K562 (cell line): ENCODE results near the gene VWF. TPM values are rescaled to one million over a fixed set of nuclear protein-coding genes. Genes with fewer than 3 reads are reported as not detected.

Experiments
- ATAC-seq: fragments of 200-7000 bp; cut with Tn5 transposase; 3 replicates; pipeline ENCODE4 v1.9.1; 2020; ENCODE audit warnings: moderate library complexity
- BruUV-seq: library from RNA; stranded (reverse); fragments of 400-500 nt; replicated peaks from 2 replicates; lab custom pipeline; 2021; lab: Mats Ljungman, UMichigan
- CTCF ChIA-PET: fragments of 300-600 bp; formaldehyde crosslinking; extraction: SDS; loops from one replicate; lab custom pipeline; 2021; ENCODE audit warnings: low intra/inter-chr PET ratio; lab: Yijun Ruan, JAX
- POLR2A ChIA-PET: fragments of 300-600, 350-650 bp; sonication (Branson Sonifier 250); formaldehyde crosslinking; extraction: SDS; loops from one replicate; lab custom pipeline; 2021; ENCODE audit warnings: antibody characterized with exemption, inconsistent platforms; lab: Yijun Ruan, JAX
- DNase-seq, 4 experiments: peaks; one replicate each; pipeline versions ENCODE4 v3.0.0 to v3.0.0-alpha.2; 2011 to 2018; ENCODE audit warnings: low spot score in 3 of 4, mixed read lengths in 3 of 4; ENCODE audit errors: extremely low read depth in 1 of 4
- FAIRE-seq: peaks from 2 replicates; lab custom pipeline; 2011; peaks lifted over from hg19 to GRCh38; lab: Jason Lieb, UNC
- H2AFZ ChIP-seq: 2 replicates; pipeline ENCODE4 v1.6.0; 2011; ENCODE audit warnings: low read depth, low read length, control low read depth, inconsistent platforms
- H3K27ac ChIP-seq: fragments of 200-600 bp; 3 replicates; pipeline ENCODE4 v1.8.0; 2011; ENCODE audit warnings: low read depth, mild to moderate bottlenecking, control low read depth, inconsistent platforms, low read length, moderate library complexity, mixed read lengths; ENCODE audit errors: extremely low read depth
- H3K27me3 ChIP-seq, 2 experiments: fragments of 300-600 bp in 1 of 2; 2 replicates in 1 of 2; 3 replicates in 1 of 2; pipeline versions ENCODE4 v1.6.0 to v1.8.0; 2011; ENCODE audit warnings: inconsistent platforms in 2 of 2, low read length in 2 of 2, mild to moderate bottlenecking in 1 of 2, mixed read lengths in 1 of 2, moderate library complexity in 1 of 2; ENCODE audit not compliant: control insufficient read depth in 2 of 2, insufficient read depth in 2 of 2
- H3K36me3 ChIP-seq: fragments of 300-600 bp; 3 replicates; pipeline ENCODE4 v1.8.0; 2011; ENCODE audit warnings: mild to moderate bottlenecking, low read length, inconsistent platforms; ENCODE audit not compliant: control insufficient read depth, insufficient read depth
- H3K4me1 ChIP-seq, 2 experiments: fragments of 200-600 bp in 1 of 2; replicated peaks in 1 of 2; 2 replicates in 1 of 2; 3 replicates in 1 of 2; pipeline versions ENCODE4 v1.5.1 to v1.8.0; 2011; ENCODE audit warnings: inconsistent platforms in 2 of 2, low read length in 2 of 2, mild to moderate bottlenecking in 1 of 2, mixed read lengths in 1 of 2, moderate library complexity in 1 of 2; ENCODE audit not compliant: control insufficient read depth in 2 of 2, insufficient read depth in 2 of 2
- H3K4me2 ChIP-seq: 2 replicates; pipeline ENCODE4 v1.6.1; 2011; ENCODE audit warnings: low read length, control low read depth, inconsistent platforms, mixed read lengths; ENCODE audit not compliant: insufficient read depth
- H3K4me3 ChIP-seq: fragments of 200-600 bp; sonication (generic), shearing (Covaris generic); 2 replicates; pipeline ENCODE4 v1.5.1; 2016; ENCODE audit warnings: control low read depth, inconsistent platforms
- H3K79me2 ChIP-seq: fragments of 200-600 bp; 3 replicates; pipeline ENCODE4 v1.8.0; 2011; ENCODE audit warnings: low read length, inconsistent platforms; ENCODE audit not compliant: control insufficient read depth, insufficient read depth
- H3K9ac ChIP-seq, 2 experiments: 2 replicates each; pipeline versions ENCODE4 v1.6.0 to v1.6.1; 2011; ENCODE audit warnings: low read depth in 2 of 2, low read length in 2 of 2, control low read depth in 1 of 2, inconsistent platforms in 1 of 2, mild to moderate bottlenecking in 1 of 2, mixed read lengths in 1 of 2; ENCODE audit not compliant: insufficient read depth in 1 of 2
- H3K9me1 ChIP-seq: one replicate; pipeline ENCODE4 v1.6.0; 2011; ENCODE audit warnings: inconsistent platforms, mild to moderate bottlenecking, low read length, moderate library complexity; ENCODE audit not compliant: control insufficient read depth, insufficient read depth
- H3K9me3 ChIP-seq: replicated peaks from 2 replicates; pipeline ENCODE4 v1.5.1; 2011; ENCODE audit warnings: low read depth, low read length, inconsistent platforms; ENCODE audit not compliant: control insufficient read depth, insufficient read depth
- H4K20me1 ChIP-seq: replicated peaks from 2 replicates; pipeline ENCODE4 v1.6.1; 2011; ENCODE audit warnings: low read length, inconsistent platforms, mixed read lengths; ENCODE audit not compliant: control insufficient read depth, insufficient read depth
- CBFB ChIP-seq: sonication (generic); formaldehyde crosslinking; IDR thresholded peaks from 2 replicates; pipeline ENCODE4 v1.4.0; 2020; ENCODE audit warnings: mild to moderate bottlenecking, missing genetic modification reagents
- EWSR1 ChIP-seq: fragments of 450-650 bp; IDR thresholded peaks from 2 replicates; pipeline ENCODE4 v1.6.1; 2018; ENCODE audit warnings: borderline replicate concordance, mild to moderate bottlenecking, low read depth, moderate library complexity; ENCODE audit not compliant: partially characterized antibody
- FOXM1 ChIP-seq, 2 experiments: fragments of 450-650 bp in 1 of 2; sonication (generic) in 1 of 2; formaldehyde crosslinking in 1 of 2; IDR thresholded peaks; 2 replicates each; pipeline versions ENCODE4 v1.6.1 to v1.9.0; 2017 to 2022; ENCODE audit warnings: low read depth in 2 of 2, mild to moderate bottlenecking in 2 of 2, missing genetic modification reagents in 1 of 2, moderate library complexity in 1 of 2
- KAT7 ChIP-seq: sonication (generic); formaldehyde crosslinking; IDR thresholded peaks from 2 replicates; pipeline ENCODE4 v1.8.0; 2022; ENCODE audit warnings: missing genetic modification reagents, mild to moderate bottlenecking, borderline replicate concordance
- MCM2 ChIP-seq: fragments of 450-650 bp; IDR thresholded peaks from 2 replicates; pipeline ENCODE4 v1.6.1; 2017; ENCODE audit warnings: low read depth, mild to moderate bottlenecking
- NEUROD1 ChIP-seq: fragments of 150-350 bp; IDR thresholded peaks from 2 replicates; pipeline ENCODE4 v1.6.1; 2014; ENCODE audit warnings: borderline replicate concordance, low read length, low read depth; ENCODE audit not compliant: partially characterized antibody
- POLR2AphosphoS2 ChIP-seq: IDR thresholded peaks from 2 replicates; pipeline ENCODE4 v1.6.1; 2012; ENCODE audit warnings: low read length, improper control_type of control experiment
- SMAD2 ChIP-seq: fragments of 150-350 bp; IDR thresholded peaks from 2 replicates; pipeline ENCODE4 v1.6.1; 2014; ENCODE audit warnings: low read depth, mild to moderate bottlenecking, low read length
- ZFP1 ChIP-seq: fragments of 450-650 bp; formaldehyde crosslinking; IDR thresholded peaks from 2 replicates; pipeline ENCODE4 v1.4.0; 2020; ENCODE audit warnings: mild to moderate bottlenecking, mixed read lengths
- ZNF121 ChIP-seq: sonication (generic); formaldehyde crosslinking; conservative IDR thresholded peaks from 2 replicates; pipeline ENCODE4 v1.8.0; 2022; ENCODE audit warnings: missing genetic modification reagents
- ZNF444 ChIP-seq: fragments of 250-450 bp; sonication (Bioruptor Pico); IDR thresholded peaks from 2 replicates; pipeline ENCODE4 v1.4.0; 2020; ENCODE audit warnings: mild to moderate bottlenecking, moderate library complexity
- ZNF507 ChIP-seq: conservative IDR thresholded peaks from 2 replicates; pipeline ENCODE4 v1.6.1; 2017; ENCODE audit warnings: missing genetic modification characterization, missing compliant biosample characterization
- ZNF551 ChIP-seq: fragments of 250-450 bp; sonication (Bioruptor Pico); IDR thresholded peaks from 2 replicates; pipeline ENCODE4 v1.5.0; 2021; ENCODE audit warnings: mild to moderate bottlenecking, moderate library complexity
- ZNF75A ChIP-seq: fragments of 450-650 bp; formaldehyde crosslinking; IDR thresholded peaks from 2 replicates; pipeline ENCODE4 v1.4.0; 2020; ENCODE audit warnings: mild to moderate bottlenecking
- ZNF79 ChIP-seq: fragments of 250-450 bp; sonication (Bioruptor Pico); IDR thresholded peaks from 2 replicates; pipeline ENCODE4 v1.4.0; 2020; ENCODE audit warnings: low read depth, mild to moderate bottlenecking, moderate library complexity
- WGBS: fragments of 100-300 bp; shearing (Covaris generic); methylation state at CpG from one replicate; pipeline ENCODE4 v1.1.6; 2016; ENCODE audit warnings: low coverage, mixed read lengths; ENCODE audit not compliant: insufficient coverage; ENCODE audit errors: missing lambda C conversion rate; 5-methylcytosine and 5-hydroxymethylcytosine counted together
- in situ Hi-C: fragments of 300-500 bp; cut with MboI; formaldehyde crosslinking; loops from 4 replicates; pipeline ENCODE4 v1.15.0; 2018; ENCODE audit warnings: inconsistent platforms, mixed read lengths
- intact Hi-C: fragments of 100-400 bp; cut with micrococcal nuclease; formaldehyde crosslinking; loops from 2 replicates; pipeline ENCODE4 v1.14.2; 2022
- polyA plus RNA-seq, 8 experiments: library from polyadenylated mRNA; depleted of rRNA in 4 of 8; stranded (reverse) in 5 of 8; unstranded in 3 of 8; fragments of >200 nt; fragmentation: Nextera tagmentation in 2 of 8; fragmentation: Illumina TruSeq in 1 of 8; extraction: Ambion mirVana in 2 of 8; extraction: Trizol in 1 of 8; gene quantifications; 2 replicates each; pipeline versions ENCODE4 v1.2.1 to v1.2.3, GENCODE V29; 2011 to 2014; ENCODE audit warnings: inconsistent platforms in 1 of 8, missing spikeins in 1 of 8
- total RNA-seq, 7 experiments: library from RNA; depleted of rRNA in 6 of 7; stranded (reverse); fragments of >200 nt in 6 of 7; fragmentation: Illumina TruSeq in 2 of 7; extraction: Trizol in 2 of 7; gene quantifications; 2 replicates each; pipeline versions ENCODE4 v1.2.1 to v1.2.3, GENCODE V29; 2011 to 2021; ENCODE audit warnings: low replicate concordance in 1 of 7
- TF ChIP-seq, protein P1 (sequence below): fragments of 250-450 bp; sonication (Bioruptor Pico); IDR thresholded peaks from 2 replicates; pipeline ENCODE4 v1.6.1; 2021; ENCODE audit warnings: mild to moderate bottlenecking
- TF ChIP-seq, protein P2 (sequence below): sonication (generic); IDR thresholded peaks from 2 replicates; pipeline ENCODE4 v1.6.1; 2016
- TF ChIP-seq, protein P3 (sequence below), 2 experiments: fragments of 450-650 bp in 1 of 2; sonication (generic) in 1 of 2; formaldehyde crosslinking in 1 of 2; IDR thresholded peaks in 1 of 2; conservative IDR thresholded peaks in 1 of 2; 2 replicates each; pipeline versions ENCODE4 v1.6.1 to v1.8.1; 2016 to 2023; ENCODE audit warnings: mild to moderate bottlenecking in 2 of 2, moderate library complexity in 2 of 2, inconsistent platforms in 1 of 2, missing genetic modification reagents in 1 of 2
- TF ChIP-seq, protein P4 (sequence below): sonication (generic); formaldehyde crosslinking; IDR thresholded peaks from 2 replicates; pipeline ENCODE4 v1.8.0; 2022; ENCODE audit warnings: missing genetic modification reagents, mild to moderate bottlenecking, borderline replicate concordance

Gene VWF
- total and polyA plus RNA-seq, 9 of the 15 experiments (the other 6 are each of a cell fraction or from before 2014, with no cell fraction given) = 0.53 TPM; not detected in 8

DNA sequence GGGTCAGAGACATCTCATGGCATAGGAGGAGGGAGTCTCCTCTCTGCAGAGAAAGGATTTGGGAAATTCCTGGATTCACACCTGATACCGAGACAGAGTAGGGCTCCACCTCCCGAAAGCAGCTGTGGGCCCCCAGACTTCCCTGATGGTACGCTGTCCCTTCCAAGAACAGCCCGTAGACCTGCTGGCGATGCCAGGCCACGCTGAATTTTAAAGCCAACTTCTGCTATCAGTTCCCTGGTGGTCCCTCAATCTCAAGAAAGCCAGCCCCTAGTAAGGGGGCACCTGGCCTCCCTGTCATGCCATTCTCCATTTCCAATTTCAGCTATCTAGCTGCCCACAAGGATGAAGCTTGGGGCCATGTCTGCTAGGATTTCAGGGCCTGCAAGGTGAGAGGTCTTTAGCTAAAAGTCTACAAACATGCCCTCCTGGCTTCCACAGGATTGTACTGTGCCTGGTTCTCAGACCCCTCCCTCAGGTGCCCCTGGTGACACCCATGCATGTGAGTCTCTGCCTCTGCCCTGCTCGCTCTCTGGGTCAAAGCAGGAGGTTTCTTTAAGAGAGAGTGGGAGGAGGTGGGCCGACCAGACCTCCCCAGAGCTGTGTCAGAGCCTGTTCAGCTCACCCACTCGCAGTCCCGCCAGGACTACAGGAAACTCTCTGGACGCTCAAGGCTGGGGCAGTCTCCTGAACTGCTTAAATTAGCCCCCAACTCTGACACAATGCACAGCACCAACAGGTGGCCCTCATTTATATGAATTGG is 209.9 kb downstream of the VWF start:
- BruUV-seq = no TSS peak
- intact Hi-C loops = no loop called here
- Histone ChIP-seq H3K4me2 (no peak overlapping the region), H3K4me1 (no peaks in the 10 kb centered on the region), H3K9me3 (no peaks in the 10 kb centered on the region), H3K9me1 (no peaks in the 10 kb centered on the region), H3K27me3 (peaks cover 0 to 19% of the 10 kb centered on the region in 2 experiments; a peak in 2 of 5 replicates), H3K27ac (no peak overlapping the region), H4K20me1 (no peaks in the 10 kb centered on the region), H2AFZ (no peak overlapping the region), H3K36me3 (no peaks in the 10 kb centered on the region), H3K79me2 (no peaks in the 10 kb centered on the region), H3K9ac (no peak overlapping the region), H3K4me3 (no peak overlapping the region)
- WGBS = 0% methylated on average over 7 of the region's 11 CpGs
- POLR2A ChIA-PET = no interaction called here
- FAIRE-seq (no peak), DNase-seq (no peak), ATAC-seq (no peak)
- in situ Hi-C loops = no loop called here
- CTCF ChIA-PET = no interaction called here
- no peak for TF ChIP-seq NEUROD1
- TF ChIP-seq, protein P1, sequence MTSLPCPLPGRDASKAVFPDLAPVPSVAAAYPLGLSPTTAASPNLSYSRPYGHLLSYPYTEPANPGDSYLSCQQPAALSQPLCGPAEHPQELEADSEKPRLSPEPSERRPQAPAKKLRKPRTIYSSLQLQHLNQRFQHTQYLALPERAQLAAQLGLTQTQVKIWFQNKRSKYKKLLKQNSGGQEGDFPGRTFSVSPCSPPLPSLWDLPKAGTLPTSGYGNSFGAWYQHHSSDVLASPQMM (CRISPR knock-in tag) = no peak
- no peak for TF ChIP-seq POLR2AphosphoS2
- TF ChIP-seq ZNF444 = no peak
- TF ChIP-seq, protein P2, sequence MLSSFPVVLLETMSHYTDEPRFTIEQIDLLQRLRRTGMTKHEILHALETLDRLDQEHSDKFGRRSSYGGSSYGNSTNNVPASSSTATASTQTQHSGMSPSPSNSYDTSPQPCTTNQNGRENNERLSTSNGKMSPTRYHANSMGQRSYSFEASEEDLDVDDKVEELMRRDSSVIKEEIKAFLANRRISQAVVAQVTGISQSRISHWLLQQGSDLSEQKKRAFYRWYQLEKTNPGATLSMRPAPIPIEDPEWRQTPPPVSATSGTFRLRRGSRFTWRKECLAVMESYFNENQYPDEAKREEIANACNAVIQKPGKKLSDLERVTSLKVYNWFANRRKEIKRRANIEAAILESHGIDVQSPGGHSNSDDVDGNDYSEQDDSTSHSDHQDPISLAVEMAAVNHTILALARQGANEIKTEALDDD = no peak
- no peak for TF ChIP-seq MCM2
- no peak for TF ChIP-seq ZNF79 (CRISPR knock-in tag)
- TF ChIP-seq CBFB = no peak
- TF ChIP-seq, protein P3, sequence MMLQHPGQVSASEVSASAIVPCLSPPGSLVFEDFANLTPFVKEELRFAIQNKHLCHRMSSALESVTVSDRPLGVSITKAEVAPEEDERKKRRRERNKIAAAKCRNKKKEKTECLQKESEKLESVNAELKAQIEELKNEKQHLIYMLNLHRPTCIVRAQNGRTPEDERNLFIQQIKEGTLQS (IDR thresholded peaks at IDR 0.05) = no peak
- TF ChIP-seq, protein P3 (CRISPR knock-in tag; conservative IDR thresholded peaks at IDR 0.05) = no peak
- no peak for TF ChIP-seq EWSR1
- no peak for TF ChIP-seq ZNF551 (CRISPR knock-in tag)
- TF ChIP-seq FOXM1 (IDR thresholded peaks at IDR 0.05; ENCODE audit: low read depth) = no peak
- TF ChIP-seq FOXM1 (CRISPR knock-in tag; IDR thresholded peaks at IDR 0.05; ENCODE audit: low read depth) = no peak
- TF ChIP-seq ZFP1 (CRISPR knock-in tag) = no peak
- TF ChIP-seq ZNF121 (CRISPR knock-in tag) = no peak
- TF ChIP-seq, protein P4, sequence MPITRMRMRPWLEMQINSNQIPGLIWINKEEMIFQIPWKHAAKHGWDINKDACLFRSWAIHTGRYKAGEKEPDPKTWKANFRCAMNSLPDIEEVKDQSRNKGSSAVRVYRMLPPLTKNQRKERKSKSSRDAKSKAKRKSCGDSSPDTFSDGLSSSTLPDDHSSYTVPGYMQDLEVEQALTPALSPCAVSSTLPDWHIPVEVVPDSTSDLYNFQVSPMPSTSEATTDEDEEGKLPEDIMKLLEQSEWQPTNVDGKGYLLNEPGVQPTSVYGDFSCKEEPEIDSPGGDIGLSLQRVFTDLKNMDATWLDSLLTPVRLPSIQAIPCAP (CRISPR knock-in tag) = no peak
- no peak for TF ChIP-seq ZNF507
- no peak for TF ChIP-seq ZNF75A (CRISPR knock-in tag)
- no peak for TF ChIP-seq SMAD2
- TF ChIP-seq KAT7 (CRISPR knock-in tag) = no peak
